GM12878 (cell line): ENCODE measurements around the gene CLASRP. TPM values are rescaled to one million over a fixed set of nuclear protein-coding genes. Genes with fewer than 3 reads are reported as not detected.

Experiments used
- ATAC-seq: fragments of 200-7000 bp; cut with Tn5 transposase; 3 replicates; pipeline ENCODE4 v1.9.1; 2020; ENCODE audit warnings: mild to moderate bottlenecking, moderate library complexity
- BruUV-seq: library from RNA; stranded (reverse); fragments of 400-500 nt; replicated peaks from 2 replicates; lab custom pipeline; 2021; lab: Mats Ljungman, UMichigan
- CTCF ChIA-PET: fragments of 300-600 bp; sonication (Branson Sonifier 250); formaldehyde crosslinking; extraction: SDS; loops from one replicate; lab custom pipeline; 2021; ENCODE audit warnings: inconsistent platforms; lab: Yijun Ruan, JAX
- POLR2A ChIA-PET: fragments of 350-600 bp; formaldehyde crosslinking; extraction: SDS; loops from one replicate; lab custom pipeline; 2021; ENCODE audit warnings: inconsistent platforms; lab: Charles Lee
- RAD21 ChIA-PET: fragments of 300-600 bp; sonication (Branson Sonifier 250); formaldehyde crosslinking; loops from one replicate; lab custom pipeline; 2023; ENCODE audit warnings: antibody characterized with exemption; ENCODE audit not compliant: unreplicated experiment; lab: Charles Lee
- SMC1A ChIA-PET: fragments of 300-600 bp; sonication (Branson Sonifier 250); formaldehyde crosslinking; loops from one replicate; lab custom pipeline; 2023; ENCODE audit not compliant: unreplicated experiment, uncharacterized antibody; lab: Charles Lee
- DNase-seq: peaks from one replicate; pipeline ENCODE4 v3.0.0-alpha.2; 2011; ENCODE audit warnings: low read depth, low spot score
- FAIRE-seq: peaks from 3 replicates; lab custom pipeline; 2011; peaks lifted over from hg19 to GRCh38; lab: Jason Lieb, UNC
- H2AFZ ChIP-seq: 2 replicates; pipeline ENCODE4 v1.6.0; 2011; ENCODE audit warnings: low read depth, low read length, control low read depth; ENCODE audit not compliant: control insufficient read depth
- H3K27ac ChIP-seq: 2 replicates; pipeline ENCODE4 v1.5.1; 2011; ENCODE audit warnings: control low read depth; ENCODE audit not compliant: control insufficient read depth, insufficient read depth
- H3K27me3 ChIP-seq, 2 experiments: replicated peaks in 1 of 2; 2 replicates each; pipeline versions ENCODE4 v1.6.0 to v1.6.1; 2011; ENCODE audit warnings: low read length in 1 of 2; ENCODE audit not compliant: control insufficient read depth in 2 of 2, insufficient read depth in 2 of 2
- H3K36me3 ChIP-seq, 2 experiments: 2 replicates each; pipeline ENCODE4 v1.5.1; 2011; ENCODE audit warnings: low read length in 1 of 2; ENCODE audit not compliant: control insufficient read depth in 2 of 2, insufficient read depth in 2 of 2
- H3K4me1 ChIP-seq: 2 replicates; pipeline ENCODE4 v1.6.1; 2011; ENCODE audit warnings: mild to moderate bottlenecking, low read length, moderate library complexity, mixed read lengths; ENCODE audit not compliant: control insufficient read depth, insufficient read depth
- H3K4me2 ChIP-seq: 2 replicates; pipeline ENCODE4 v1.6.0; 2011; ENCODE audit warnings: control low read depth; ENCODE audit not compliant: control insufficient read depth, insufficient read depth
- H3K4me3 ChIP-seq: fragments of 200-600 bp; sonication (generic); 2 replicates; pipeline ENCODE4 v1.5.1; 2016
- H3K79me2 ChIP-seq: 2 replicates; pipeline ENCODE4 v1.6.0; 2011; ENCODE audit warnings: low read length; ENCODE audit not compliant: control insufficient read depth, insufficient read depth
- H3K9ac ChIP-seq: 2 replicates; pipeline ENCODE4 v1.8.0; 2011; ENCODE audit warnings: low read length, control low read depth, mixed read lengths; ENCODE audit not compliant: control insufficient read depth, insufficient read depth
- H3K9me3 ChIP-seq: replicated peaks from 3 replicates; pipeline ENCODE4 v1.5.1; 2011; ENCODE audit warnings: mild to moderate bottlenecking, low read length; ENCODE audit not compliant: control insufficient read depth, insufficient read depth
- H4K20me1 ChIP-seq: 2 replicates; pipeline ENCODE4 v1.6.0; 2011; ENCODE audit not compliant: control insufficient read depth, insufficient read depth
- BCL11A ChIP-seq: IDR thresholded peaks from 2 replicates; pipeline ENCODE4 v1.6.1; 2011; ENCODE audit warnings: low read depth, low read length
- CEBPB ChIP-seq, 2 experiments: fragments of 150-350 bp in 1 of 2; IDR thresholded peaks; 2 replicates each; pipeline ENCODE4 v1.6.1; 2012 to 2014; ENCODE audit warnings: low read depth in 2 of 2, low read length in 2 of 2, borderline replicate concordance in 1 of 2, inconsistent platforms in 1 of 2
- CREB1 ChIP-seq: IDR thresholded peaks from 2 replicates; pipeline ENCODE4 v1.6.1; 2012; ENCODE audit warnings: low read depth, mild to moderate bottlenecking, inconsistent platforms
- GABPA ChIP-seq: IDR thresholded peaks from 2 replicates; pipeline ENCODE4 v1.6.1; 2014; ENCODE audit warnings: antibody characterized with exemption, low read depth, mild to moderate bottlenecking, inconsistent platforms
- NFXL1 ChIP-seq: fragments of 450-650 bp; IDR thresholded peaks from 2 replicates; pipeline ENCODE4 v1.6.1; 2017; ENCODE audit warnings: antibody characterized with exemption, mild to moderate bottlenecking, borderline replicate concordance
- NFYA ChIP-seq: IDR thresholded peaks from 2 replicates; pipeline ENCODE4 v1.6.1; 2011; ENCODE audit warnings: low read depth, mild to moderate bottlenecking, low read length, improper control_type of control experiment, borderline replicate concordance
- NR2C1 ChIP-seq: fragments of 450-650 bp; IDR thresholded peaks from 2 replicates; pipeline ENCODE4 v1.6.1; 2017; ENCODE audit warnings: antibody characterized with exemption, mild to moderate bottlenecking, moderate library complexity
- SIX5 ChIP-seq: IDR thresholded peaks from 2 replicates; pipeline ENCODE4 v1.6.1; 2011; ENCODE audit warnings: mild to moderate bottlenecking, low read depth, low read length, moderate library complexity; ENCODE audit not compliant: severe bottlenecking
- SPI1 ChIP-seq: IDR thresholded peaks from 2 replicates; pipeline ENCODE4 v1.6.1; 2011; ENCODE audit warnings: low read depth, mild to moderate bottlenecking, low read length, moderate library complexity, borderline replicate concordance; ENCODE audit not compliant: insufficient read depth
- SRF ChIP-seq, 2 experiments: IDR thresholded peaks; 2 replicates each; pipeline ENCODE4 v1.6.1; 2011; ENCODE audit warnings: low read depth in 2 of 2, low read length in 2 of 2, mild to moderate bottlenecking in 1 of 2, moderate library complexity in 1 of 2
- TBL1XR1 ChIP-seq: IDR thresholded peaks from 2 replicates; pipeline ENCODE4 v1.6.1; 2012; ENCODE audit warnings: low read depth, low read length, improper control_type of control experiment
- ZBTB33 ChIP-seq: fragments of 450-650 bp; IDR thresholded peaks from 2 replicates; pipeline ENCODE4 v1.6.1; 2017; ENCODE audit warnings: mild to moderate bottlenecking
- WGBS: methylation state at CpG from one replicate; pipeline ENCODE4 v1.1.6; 2016; ENCODE audit warnings: low lambda C conversion rate; ENCODE audit not compliant: insufficient replicate concordance, insufficient coverage; ENCODE audit errors: missing lambda C conversion rate; 5-methylcytosine and 5-hydroxymethylcytosine counted together
- in situ Hi-C: fragments of 300-500 bp; cut with MboI; formaldehyde crosslinking; loops from 9 replicates; pipeline ENCODE4 v1.14.3; 2018; ENCODE audit warnings: mixed read lengths
- intact Hi-C: fragments of 100-400 bp; cut with micrococcal nuclease; formaldehyde crosslinking; loops from one replicate; pipeline ENCODE4 v1.14.2; 2022; ENCODE audit not compliant: unreplicated experiment
- polyA plus RNA-seq, 11 experiments: library from polyadenylated mRNA; depleted of rRNA in 4 of 11; unstranded in 6 of 11; stranded (reverse) in 5 of 11; fragments of >200 nt; fragmentation: Nextera tagmentation in 4 of 11; fragmentation: Illumina TruSeq in 1 of 11; extraction: Ambion mirVana in 4 of 11; extraction: Trizol in 1 of 11; gene quantifications; 1 replicate in 1 of 11; 2 replicates in 10 of 11; pipeline versions ENCODE4 v1.2.1 to v1.2.3, GENCODE V29; 2011 to 2016; ENCODE audit warnings: inconsistent platforms in 2 of 11, missing spikeins in 2 of 11, low read depth in 1 of 11
- total RNA-seq, 4 experiments: library from RNA; depleted of rRNA in 3 of 4; stranded (reverse); fragments of >200 nt in 3 of 4; fragmentation: Illumina TruSeq in 1 of 4; extraction: Trizol in 1 of 4; gene quantifications; 2 replicates each; pipeline versions ENCODE4 v1.2.1 to v1.2.3, GENCODE V29; 2013 to 2021

The CLASRP gene
- total and polyA plus RNA-seq, 10 of the 15 experiments (the other 5 are each of a cell fraction or from before 2014, with no cell fraction given): 0.68 to 75.8 (median 30.2) TPM

GRCh38 chr19:45099467-45100191 lies 60.8 kb downstream of the CLASRP start:
- peaks cover 2 to 13% of the 10 kb centered on the region in 2 experiments; a peak in 3 of 4 replicates for H3K36me3 ChIP-seq
- 98% methylated on average over 25 of the region's 25 CpGs for WGBS
- peaks cover 78% of the 10 kb centered on the region for H3K79me2 ChIP-seq
- ChIA-PET POLR2A (interaction anchor here (1.0 kb wide), 1 partner anchor 18 kb away, joined by 3 read pairs; no protein-coding TSS in a partner anchor), RAD21 (no interaction called here), CTCF (interaction anchor here (0.7 kb wide), 1 partner anchor 130 kb away, joined by 3 read pairs; no protein-coding TSS in a partner anchor), SMC1A (interaction anchor here (0.7 to 1.4 kb wide), 2 partner anchors 32 to 211 kb away, joined by 3 read pairs; no protein-coding TSS in a partner anchor)
- H3K27me3 ChIP-seq: no peaks in the 10 kb centered on the region
- in situ Hi-C loops: no loop called here
- no peaks in the 10 kb centered on the region for H3K9me3 ChIP-seq
- no peak for TF ChIP-seq SIX5
- TF ChIP-seq NFXL1: no peak
- no peak for TF ChIP-seq ZBTB33
- no peak for TF ChIP-seq CREB1
- TF ChIP-seq SRF (IDR thresholded peaks at IDR 0.05; ENCODE audit: low read depth in 2 of 2, low read length in 2 of 2): no peak
- no peak for TF ChIP-seq CEBPB (IDR thresholded peaks at IDR 0.05; ENCODE audit: borderline replicate concordance in 1 of 2, low read depth in 2 of 2, low read length in 2 of 2)
- TF ChIP-seq NFYA: no peak
- no peak for TF ChIP-seq TBL1XR1
- no peak for TF ChIP-seq NR2C1
- TF ChIP-seq SPI1: no peak
- no peak for TF ChIP-seq GABPA
- TF ChIP-seq BCL11A: no peak
- peaks cover 16% of the 10 kb centered on the region for H3K4me1 ChIP-seq
- no peak overlapping the region for H3K4me3 ChIP-seq
- no TSS peak for BruUV-seq
- peaks cover 6% of the 10 kb centered on the region for H4K20me1 ChIP-seq
- FAIRE-seq (no peak), DNase-seq (no peak), ATAC-seq (no peak)
- H3K9ac ChIP-seq: no peak overlapping the region
- no peak overlapping the region for H2AFZ ChIP-seq
- intact Hi-C loops: loop anchor here (10.0 kb wide), 2 partner anchors 235 to 385 kb away; no protein-coding TSS in a partner anchor
- H3K4me2 ChIP-seq: no peak overlapping the region
- no peak overlapping the region for H3K27ac ChIP-seq
